ENCODE data around the gene CORO7.

- TF ChIP-seq POLR2A (IDR thresholded peaks at IDR 0.05; ENCODE audit: low read depth, low read length) (no peak), POLR2AphosphoS5 (IDR thresholded peaks at IDR 0.05; ENCODE audit: low read depth, low read length) (no peak), SPI1 (IDR thresholded peaks at IDR 0.05; ENCODE audit: low read depth, low read length) (no peak), POU2F2 (IDR thresholded peaks at IDR 0.05; ENCODE audit: low read depth, low read length) (no peak)
These were observed 62.7 kb downstream of the CORO7 start for GRCh38 chr16:4353675-4354074.
